ENCODE data around the gene PTCHD1. TPM values are rescaled to one million over a fixed set of nuclear protein-coding genes. Genes with fewer than 3 reads are reported as not detected.

PTCHD1 gene
- not detected in 2 replicates for total RNA-seq (2011; cell fraction: chromatin; rRNA removed; ENCODE audit: low replicate concordance)
- total RNA-seq (2011; cell fraction: nucleolus; rRNA removed), result not detected in 2 replicates
- total RNA-seq (2011; cell fraction: nucleoplasm; rRNA removed), result not detected in 2 replicates
- total RNA-seq (2014; rRNA removed), result not detected in 2 replicates
- total RNA-seq (2014; rRNA removed; fragmentation: Illumina TruSeq; extraction: Trizol), result not detected in 2 replicates
- not detected in 2 replicates for total RNA-seq (2015; rRNA removed; fragmentation: Illumina TruSeq; extraction: Trizol)
- not detected in 2 replicates for total RNA-seq (2021)
- not detected in 2 replicates for polyA plus RNA-seq (2011; rRNA removed)
- not detected in 2 replicates for polyA plus RNA-seq (2011; cell fraction: cytosol; rRNA removed)
- polyA plus RNA-seq (2011; cell fraction: nucleus; rRNA removed), result not detected in 2 replicates
- polyA plus RNA-seq (2012), result not detected in 2 replicates
- not detected in 2 replicates for polyA plus RNA-seq (2014; fragmentation: Illumina TruSeq; extraction: Trizol)
- polyA plus RNA-seq (2014; fragmentation: Nextera tagmentation; extraction: Ambion mirVana), result not detected
- not detected in 2 replicates for polyA plus RNA-seq (2014; rRNA removed)
- polyA minus RNA-seq (2011; rRNA and poly(A)+ RNA removed), result not detected in 2 replicates
- polyA minus RNA-seq (2011; cell fraction: cytosol; rRNA and poly(A)+ RNA removed), result not detected in 2 replicates
- polyA minus RNA-seq (2011; cell fraction: nucleus; rRNA and poly(A)+ RNA removed), result not detected in 2 replicates
- Bru-seq, nascent RNA, result not detected
- BruChase-seq, experiment 1, labeled RNA remaining after a 2-hour chase, result percentile 0 among the genes with signal in this experiment
- percentile 2 among the genes with signal in this experiment for BruChase-seq, experiment 2, labeled RNA remaining after a 6-hour chase
- long read RNA-seq, experiment 1, result 0 reads
- long read RNA-seq, experiment 2, result 0 reads
- long read RNA-seq, experiment 3, result 0 reads

- no TSS peak for BruUV-seq (replicated peaks)
- no peaks in the 10 kb centered on the region for H3K9me3 ChIP-seq (replicated peaks; ENCODE audit: control insufficient read depth, insufficient read depth, low read depth, low read length)
- ChIA-PET CTCF (ENCODE audit: low intra/inter-chr PET ratio) (no interaction called here), POLR2A (interaction anchor here (0.7 kb wide), 1 partner anchor 23 kb away, joined by 3 read pairs; no protein-coding TSS in a partner anchor)
- H4K20me1 ChIP-seq (replicated peaks; ENCODE audit: control insufficient read depth, insufficient read depth, low read length), result no peaks in the 10 kb centered on the region
- H2AFZ ChIP-seq (ENCODE audit: low read depth, low read length), result no peak within 1 kb of the TSS
- no peak for ATAC-seq
- H3K9ac ChIP-seq (ENCODE audit: insufficient read depth in 1 of 2, low read depth in 2 of 2, low read length in 2 of 2), result no peak within 1 kb of the TSS
- no peak for FAIRE-seq
- H3K79me2 ChIP-seq (ENCODE audit: control insufficient read depth, insufficient read depth, low read length), result no peaks in the 10 kb centered on the region
- in situ Hi-C loops (cut with MboI), result no loop called here
- no peak for DNase-seq (ENCODE audit: extremely low read depth in 1 of 4, low spot score in 3 of 4)
- intact Hi-C loops (cut with micrococcal nuclease), result no loop called here
- H3K9me1 ChIP-seq (ENCODE audit: control insufficient read depth, insufficient read depth, low read length), result no peaks in the 10 kb centered on the region
- H3K27ac ChIP-seq (ENCODE audit: extremely low read depth, low read depth, low read length), result no peak within 1 kb of the TSS
- no peak for TF ChIP-seq MTA3 (IDR thresholded peaks at IDR 0.05; ENCODE audit: borderline replicate concordance)
- TF ChIP-seq ESRRB (CRISPR knock-in tag; IDR thresholded peaks at IDR 0.05; ENCODE audit: borderline replicate concordance), result no peak
- no peak for TF ChIP-seq BDP1 (IDR thresholded peaks at IDR 0.05; ENCODE audit: insufficient read depth, insufficient read length)
- TF ChIP-seq RAD21 (CRISPR knock-in tag; conservative IDR thresholded peaks at IDR 0.05 in 1 of 2, IDR thresholded peaks at IDR 0.05 in 1 of 2), result no peak
- no peak for TF ChIP-seq SLC30A9 (CRISPR knock-in tag; IDR thresholded peaks at IDR 0.05)
- no peak for TF ChIP-seq NR2C2 (CRISPR knock-in tag; IDR thresholded peaks at IDR 0.05)
- no peak for TF ChIP-seq NR2C2 (tag; IDR thresholded peaks at IDR 0.05)
- TF ChIP-seq ZNF551 (CRISPR knock-in tag; IDR thresholded peaks at IDR 0.05), result no peak
- no peak for TF ChIP-seq GATAD2B (IDR thresholded peaks at IDR 0.05; ENCODE audit: borderline replicate concordance)
- TF ChIP-seq FOXK1 (CRISPR knock-in tag; IDR thresholded peaks at IDR 0.05; ENCODE audit: borderline replicate concordance), result no peak
- no peak for TF ChIP-seq KHSRP (IDR thresholded peaks at IDR 0.05)
- no peak for TF ChIP-seq GATA2 (CRISPR knock-in tag; IDR thresholded peaks at IDR 0.05)
- TF ChIP-seq ERF (CRISPR knock-in tag; IDR thresholded peaks at IDR 0.05), result no peak
- H3K4me2 ChIP-seq (ENCODE audit: insufficient read depth, low read length), result no peak within 1 kb of the TSS
- no peaks in the 10 kb centered on the region for H3K36me3 ChIP-seq (ENCODE audit: control insufficient read depth, insufficient read depth, low read length)
- peaks cover 0 to 7% of the 10 kb centered on the region in 2 experiments; a peak in 1 of 5 replicates for H3K4me1 ChIP-seq (replicated peaks in 1 of 2; ENCODE audit: control insufficient read depth in 2 of 2, insufficient read depth in 2 of 2, low read length in 2 of 2)
- H3K4me3 ChIP-seq, result no peak within 1 kb of the TSS
- 23% methylated on average over 24 of the region's 64 CpGs for WGBS (ENCODE audit: insufficient coverage, low coverage, missing lambda C conversion rate)
- H3K27me3 ChIP-seq (ENCODE audit: control insufficient read depth in 2 of 2, insufficient read depth in 2 of 2, low read length in 2 of 2), result peaks cover 0 to 13% of the 10 kb centered on the region in 2 experiments; a peak in 2 of 5 replicates
Measured at GRCh38 chrX:23334848-23335599, at the start of gene PTCHD1. Gene PTCHD1, plus strand, starts transcription at chrX:23334849. Its CDS starts 27 bp downstream, at chrX:23334876.

Data from K562 (cell line).